Astrocyte (in vitro differentiated cells and primary cell): ENCODE measurements around the gene CD300LD.

Experiments used
- EZH2 ChIP-seq: IDR thresholded peaks from 2 replicates; pipeline ENCODE4 v1.6.1; 2012; ENCODE audit warnings: mild to moderate bottlenecking, low read length, inconsistent platforms; ENCODE audit not compliant: insufficient read depth
- TF ChIP-seq, protein P1 (sequence below): IDR thresholded peaks from 2 replicates; pipeline ENCODE4 v1.5.1; 2011; ENCODE audit warnings: low read depth, mild to moderate bottlenecking, inconsistent platforms, low read length, moderate library complexity; ENCODE audit not compliant: insufficient read depth

DNA sequence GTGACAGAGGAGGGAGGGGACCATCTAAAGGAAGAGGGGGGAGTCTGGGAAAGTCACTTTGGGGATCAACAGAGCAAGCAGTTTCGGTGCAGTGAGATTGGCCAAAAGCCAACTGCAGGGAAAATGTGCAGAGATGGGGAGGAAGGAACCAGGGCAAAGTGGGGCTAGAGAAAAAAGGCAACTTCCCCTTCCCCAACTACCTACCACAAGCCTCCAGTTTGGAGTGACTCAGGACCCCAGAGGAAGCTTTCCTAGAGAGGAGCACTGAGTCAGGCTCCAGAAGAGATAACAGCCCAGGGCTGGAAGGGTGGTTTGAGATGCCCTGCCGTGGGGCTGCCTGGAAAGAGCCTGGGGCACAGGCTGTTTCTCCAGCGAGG is 6.9 kb upstream of the CD300LD start:
- TF ChIP-seq, protein P1, sequence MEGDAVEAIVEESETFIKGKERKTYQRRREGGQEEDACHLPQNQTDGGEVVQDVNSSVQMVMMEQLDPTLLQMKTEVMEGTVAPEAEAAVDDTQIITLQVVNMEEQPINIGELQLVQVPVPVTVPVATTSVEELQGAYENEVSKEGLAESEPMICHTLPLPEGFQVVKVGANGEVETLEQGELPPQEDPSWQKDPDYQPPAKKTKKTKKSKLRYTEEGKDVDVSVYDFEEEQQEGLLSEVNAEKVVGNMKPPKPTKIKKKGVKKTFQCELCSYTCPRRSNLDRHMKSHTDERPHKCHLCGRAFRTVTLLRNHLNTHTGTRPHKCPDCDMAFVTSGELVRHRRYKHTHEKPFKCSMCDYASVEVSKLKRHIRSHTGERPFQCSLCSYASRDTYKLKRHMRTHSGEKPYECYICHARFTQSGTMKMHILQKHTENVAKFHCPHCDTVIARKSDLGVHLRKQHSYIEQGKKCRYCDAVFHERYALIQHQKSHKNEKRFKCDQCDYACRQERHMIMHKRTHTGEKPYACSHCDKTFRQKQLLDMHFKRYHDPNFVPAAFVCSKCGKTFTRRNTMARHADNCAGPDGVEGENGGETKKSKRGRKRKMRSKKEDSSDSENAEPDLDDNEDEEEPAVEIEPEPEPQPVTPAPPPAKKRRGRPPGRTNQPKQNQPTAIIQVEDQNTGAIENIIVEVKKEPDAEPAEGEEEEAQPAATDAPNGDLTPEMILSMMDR, result no peak
- TF ChIP-seq EZH2, result no peak
